ENCODE data around the gene SYDE2.
A peak's percentile ranks its signal among the peaks of the same experiment; 100 is the strongest.
"Not testable (repeated sequence)": the region's sequence is repeated elsewhere in the genome, so short reads cannot be mapped to it uniquely, and the experiment has no call there.

The SYDE2 gene

GRCh38 chr1:85199667-85200462 lies 951 bp downstream of the SYDE2 start:
- no peak for DNase-seq (ENCODE audit: insufficient read length, low spot score)
- TF ChIP-seq CTCF (IDR thresholded peaks at IDR 0.05; ENCODE audit: insufficient read depth, missing control alignments), result no peak
- no peak for FAIRE-seq

- FAIRE-seq (no peak), DNase-seq (ENCODE audit: insufficient read length, low spot score) (no peak)
- TF ChIP-seq CTCF (IDR thresholded peaks at IDR 0.05; ENCODE audit: insufficient read depth, missing control alignments), result no peak
Measured at GRCh38 chr1:85198864-85199263, 2.0 kb downstream of the SYDE2 start.

GRCh38 chr1:85196358-85196757 lies 4.5 kb downstream of the SYDE2 start:
- no peak for FAIRE-seq
- no peak for TF ChIP-seq CTCF (IDR thresholded peaks at IDR 0.05; ENCODE audit: insufficient read depth, missing control alignments)
- no peak for DNase-seq (ENCODE audit: insufficient read length, low spot score)

GRCh38 chr1:85195703-85196102 lies 5.1 kb downstream of the SYDE2 start:
- DNase-seq (ENCODE audit: insufficient read length, low spot score) (no peak), FAIRE-seq (peak; percentile 72)
- TF ChIP-seq CTCF (IDR thresholded peaks at IDR 0.05; ENCODE audit: insufficient read depth, missing control alignments), result no peak

GRCh38 chr1:85192129-85192528 lies 8.7 kb downstream of the SYDE2 start:
- DNase-seq (ENCODE audit: insufficient read length, low spot score); FAIRE-seq: not testable (repeated sequence)

- no peak for DNase-seq (ENCODE audit: insufficient read length, low spot score)
- TF ChIP-seq CTCF (IDR thresholded peaks at IDR 0.05; ENCODE audit: insufficient read depth, missing control alignments), result no peak
- FAIRE-seq, result no peak
Measured at GRCh38 chr1:85189120-85189519, 11.7 kb downstream of the SYDE2 start.

- FAIRE-seq (no peak), DNase-seq (ENCODE audit: insufficient read length, low spot score) (no peak)
- TF ChIP-seq CTCF (IDR thresholded peaks at IDR 0.05; ENCODE audit: insufficient read depth, missing control alignments), result no peak
Measured at GRCh38 chr1:85188530-85188929, 12.3 kb downstream of the SYDE2 start.

- not testable (repeated sequence) for FAIRE-seq; DNase-seq (ENCODE audit: insufficient read length, low spot score)
Measured at GRCh38 chr1:85187021-85187420, 13.8 kb downstream of the SYDE2 start.

Measured in D721Med (cell line).